Spleen (tissue), 11 donors: ENCODE measurements around the gene PRSS21. TPM values are rescaled to one million over a fixed set of nuclear protein-coding genes. Genes with fewer than 3 reads are reported as not detected.

Experiments
- DNase-seq: peaks from one replicate; pipeline ENCODE4 v3.0.0-alpha.2; 2020
- H3K27ac ChIP-seq, 8 donors: fragments of 200-600 bp; sonication (generic) in 7 of 8; 1 replicate in 4 of 8; 2 replicates in 4 of 8; pipeline versions ENCODE4 v1.5.0 to v1.8.0; 2016 to 2021; ENCODE audit warnings: inconsistent platforms in 4 of 8, mild to moderate bottlenecking in 4 of 8, moderate library complexity in 1 of 8
- H3K27me3 ChIP-seq, 7 donors: fragments of 200-600 bp; sonication (generic) in 6 of 7; replicated peaks in 1 of 7; 1 replicate in 4 of 7; 2 replicates in 3 of 7; pipeline versions ENCODE4 v1.5.0 to v1.8.0; 2016 to 2021; ENCODE audit warnings: inconsistent platforms in 3 of 7, mild to moderate bottlenecking in 1 of 7
- H3K36me3 ChIP-seq, 6 donors: fragments of 200-600 bp; sonication (generic) in 5 of 6; 1 replicate in 4 of 6; 2 replicates in 2 of 6; pipeline versions ENCODE4 v1.5.0 to v1.8.0; 2016 to 2021; ENCODE audit warnings: inconsistent platforms in 2 of 6
- H3K4me1 ChIP-seq, 6 donors: fragments of 200-600 bp; sonication (generic) in 5 of 6; 1 replicate in 3 of 6; 2 replicates in 3 of 6; pipeline versions ENCODE4 v1.5.0 to v1.8.0; 2016 to 2021; ENCODE audit warnings: inconsistent platforms in 3 of 6
- H3K4me3 ChIP-seq, 8 donors: fragments of 200-600 bp; sonication (generic) in 7 of 8; 1 replicate in 4 of 8; 2 replicates in 4 of 8; pipeline versions ENCODE4 v1.5.0 to v1.8.0; 2016 to 2021; ENCODE audit warnings: inconsistent platforms in 4 of 8, mild to moderate bottlenecking in 4 of 8, moderate library complexity in 2 of 8
- H3K9me3 ChIP-seq, 8 donors: fragments of 200-600 bp; sonication (generic) in 7 of 8; 1 replicate in 4 of 8; 2 replicates in 4 of 8; pipeline versions ENCODE4 v1.5.0 to v1.8.0; 2016 to 2021; ENCODE audit warnings: inconsistent platforms in 4 of 8
- CTCF ChIP-seq, 11 experiments: fragments of 200-600 bp in 7 of 11; fragments of 450-650 bp in 4 of 11; sonication (generic) in 4 of 11; IDR thresholded peaks in 8 of 11; conservative IDR thresholded peaks in 3 of 11; 1 replicate in 7 of 11; 2 replicates in 4 of 11; pipeline versions ENCODE4 v1.4.0 to v1.8.0; 2016 to 2021; ENCODE audit warnings: antibody characterized with exemption in 11 of 11, inconsistent platforms in 4 of 11, mild to moderate bottlenecking in 1 of 11
- POLR2A ChIP-seq, 3 donors: fragments of 450-650 bp; IDR thresholded peaks; one replicate each; pipeline ENCODE4 v1.5.1; 2017; ENCODE audit warnings: antibody characterized with exemption in 3 of 3, mild to moderate bottlenecking in 1 of 3
- POLR2AphosphoS5 ChIP-seq, 3 donors: sonication (generic); formaldehyde crosslinking; IDR thresholded peaks; one replicate each; pipeline ENCODE4 v1.5.1; 2017; ENCODE audit warnings: antibody characterized with exemption in 3 of 3
- WGBS, 5 donors: extraction: QIAGEN DNeasy Blood & Tissue Kit in 3 of 5; methylation state at CpG; one replicate each; pipeline versions ENCODE4 v1.1.5 to v1.1.7; 2013 to 2018; 5-methylcytosine and 5-hydroxymethylcytosine counted together
- intact Hi-C: fragments of 100-400 bp; cut with DNase I; formaldehyde crosslinking; loops from one replicate; pipeline ENCODE4 v1.15.0; 2023; ENCODE audit warnings: low total_unique reads
- polyA plus RNA-seq, 3 donors: library from polyadenylated mRNA; stranded (reverse); fragments of 200-250 nt; gene quantifications; one replicate each; pipeline ENCODE4 v1.2.1, GENCODE V29; 2013
- total RNA-seq, 7 donors: library from RNA; depleted of rRNA in 3 of 7; stranded (reverse); fragments of >200 nt in 3 of 7; fragmentation: NEBNext Ultra II Directional in 4 of 7; extraction: Animal tissue kit (Norgen Biotek cat#: 25700) in 4 of 7; gene quantifications; one replicate each; pipeline versions ENCODE4 v1.1.0 to v1.2.1, GENCODE V29; 2016 to 2021
- donor health status: healthy with polysubstance abuse.
- donor health status: DM: no; HTN: no; CAD: no; lungs with moderate emphysema.
- donor health status: DM: no; HTN: no; CAD: no.
- donor health status: Bipolar disorder and iron deficiency.
- donor health status: healthy.
- donor health status: DM: no; HTN: no; CAD: no.
- donor health status: DM: yes; HTN: yes; CAD: no.

The PRSS21 gene
- total and polyA plus RNA-seq, 10 donors, result 0.49 to 4.9 (median 1.6) TPM

- Histone ChIP-seq H3K36me3 (peaks cover 11 to 73% (median 65%) of the 10 kb centered on the region in 6 donors), H3K4me1 (peaks cover 16 to 76% (median 44%) of the 10 kb centered on the region in 6 donors), H3K4me3 (no peak overlapping the region), H3K9me3 (no peaks in the 10 kb centered on the region), H3K27me3 (no peaks in the 10 kb centered on the region), H3K27ac (peak overlapping the region in 1 of 8 donors; percentile 11)
- TF ChIP-seq POLR2A (IDR thresholded peaks at IDR 0.05), result no peak
- TF ChIP-seq CTCF (IDR thresholded peaks at IDR 0.05 in 8 of 11, conservative IDR thresholded peaks at IDR 0.05 in 3 of 11), result no peak
- no peak for TF ChIP-seq POLR2AphosphoS5 (IDR thresholded peaks at IDR 0.05)
- 85 to 89% (median 88%) methylated on average over 11 to 12 of the region's 12 CpGs for WGBS, 5 donors
- peak; percentile 35 for DNase-seq
- intact Hi-C loops, result no loop called here
Measured at GRCh38 chr16:2773188-2773968, 43.7 kb upstream of the PRSS21 start.

GRCh38 chr16:2774161-2774891, 42.7 kb upstream of the PRSS21 start:
- TF ChIP-seq CTCF (IDR thresholded peaks at IDR 0.05 in 8 of 11, conservative IDR thresholded peaks at IDR 0.05 in 3 of 11), result no peak
- TF ChIP-seq POLR2AphosphoS5 (IDR thresholded peaks at IDR 0.05), result no peak
- TF ChIP-seq POLR2A (IDR thresholded peaks at IDR 0.05), result no peak
- Histone ChIP-seq H3K36me3 (peaks cover 7 to 64% (median 55%) of the 10 kb centered on the region in 6 donors), H3K27me3 (no peaks in the 10 kb centered on the region), H3K27ac (peak overlapping the region in 1 of 8 donors; percentile 17), H3K9me3 (no peaks in the 10 kb centered on the region), H3K4me3 (no peak overlapping the region), H3K4me1 (peaks cover 22 to 78% (median 50%) of the 10 kb centered on the region in 6 donors)
- 78 to 92% (median 79%) methylated on average over 3 to 7 of the region's 7 CpGs for WGBS, 5 donors
- DNase-seq, result peak; percentile 58
- intact Hi-C loops, result no loop called here

GRCh38 chr16:2775131-2775716, 41.8 kb upstream of the PRSS21 start:
- Histone ChIP-seq H3K36me3 (peaks cover 0 to 55% (median 46%) of the 10 kb centered on the region in 6 donors), H3K27ac (peak overlapping the region in 2 of 8 donors; percentile 17), H3K4me1 (peaks cover 22 to 73% (median 47%) of the 10 kb centered on the region in 6 donors), H3K9me3 (no peaks in the 10 kb centered on the region), H3K4me3 (peak overlapping the region in 2 of 8 donors; percentile 92 to 95), H3K27me3 (no peaks in the 10 kb centered on the region)
- peak; percentile 68 for DNase-seq
- 69 to 91% (median 75%) methylated on average over 5 to 7 of the region's 7 CpGs for WGBS, 5 donors
- intact Hi-C loops, result no loop called here
- TF ChIP-seq POLR2AphosphoS5 (IDR thresholded peaks at IDR 0.05) (no peak), POLR2A (IDR thresholded peaks at IDR 0.05) (no peak), CTCF (IDR thresholded peaks at IDR 0.05 in 8 of 11, conservative IDR thresholded peaks at IDR 0.05 in 3 of 11) (no peak)
